Activated CD8-positive, alpha-beta T cell treated with anti-CD3 and anti-CD28 coated beads for 36 hours (primary cell): ENCODE measurements around the gene TMCO4. TPM values are rescaled to one million over a fixed set of nuclear protein-coding genes. Genes with fewer than 3 reads are reported as not detected.

Experiments
- ATAC-seq: fragments of 200-7000 bp; cut with Tn5 transposase; one replicate; pipeline ENCODE4 v1.10.0; 2021; ENCODE audit warnings: mild to moderate bottlenecking, moderate library complexity
- CTCF ChIA-PET: fragments of 350-600 bp; sonication (Branson Sonifier 250); formaldehyde crosslinking; loops from one replicate; lab custom pipeline; 2021; ENCODE audit warnings: antibody characterized with exemption; lab: Charles Lee
- POLR2A ChIA-PET: fragments of 350-600 bp; sonication (Branson Sonifier 250); formaldehyde crosslinking; loops from one replicate; lab custom pipeline; 2021; ENCODE audit warnings: antibody characterized with exemption; lab: Charles Lee
- DNase-seq: peaks from one replicate; pipeline ENCODE4 v3.0.0-alpha.2; 2020
- H3K27ac Mint-ChIP-seq: one replicate; pipeline ENCODE4 v1.8.0; 2021; ENCODE audit warnings: mild to moderate bottlenecking, mixed read lengths
- H3K27me3 Mint-ChIP-seq: one replicate; pipeline ENCODE4 v1.8.0; 2021; ENCODE audit warnings: mixed read lengths
- H3K36me3 Mint-ChIP-seq: one replicate; pipeline ENCODE4 v1.8.0; 2021; ENCODE audit warnings: low read depth, mixed read lengths
- H3K4me1 Mint-ChIP-seq: one replicate; pipeline ENCODE4 v1.8.0; 2021; ENCODE audit warnings: low read depth, mixed read lengths
- H3K4me3 Mint-ChIP-seq: one replicate; pipeline ENCODE4 v1.8.0; 2021; ENCODE audit warnings: mild to moderate bottlenecking, moderate library complexity, mixed read lengths
- H3K9me3 Mint-ChIP-seq: one replicate; pipeline ENCODE4 v1.8.0; 2021; ENCODE audit warnings: mixed read lengths
- CTCF ChIP-seq: fragments of 200-600 bp; IDR thresholded peaks from one replicate; pipeline ENCODE4 v1.8.0; 2022; ENCODE audit warnings: antibody characterized with exemption, mild to moderate bottlenecking
- intact Hi-C: fragments of 100-400 bp; cut with micrococcal nuclease; formaldehyde crosslinking; loops from one replicate; pipeline ENCODE4 v1.10.0; 2022
- total RNA-seq, 2 experiments: library from RNA; stranded (reverse); gene quantifications; one replicate each; pipeline ENCODE4 v1.2.3, GENCODE V29; 2021

Gene TMCO4
- total RNA-seq, 2 experiments from 2014 or later, result 10.8 to 13.2 TPM

GRCh38 chr1:19762175-19762779 is 37.4 kb downstream of the TMCO4 start:
- POLR2A ChIA-PET, result no interaction called here
- DNase-seq (peak; percentile 56), ATAC-seq (no peak)
- peak; percentile 87 for TF ChIP-seq CTCF
- Mint-ChIP-seq H3K9me3 (no peaks in the 10 kb centered on the region), H3K4me1 (peaks cover 9% of the 10 kb centered on the region), H3K36me3 (peaks cover 5% of the 10 kb centered on the region), H3K27ac (no peak overlapping the region), H3K27me3 (no peaks in the 10 kb centered on the region), H3K4me3 (no peak overlapping the region)
- intact Hi-C loops, result loop anchor here (5.0 kb wide), 1 partner anchor 45 kb away; no protein-coding TSS in a partner anchor
- CTCF ChIA-PET, result interaction anchor here (0.7 to 2.4 kb wide), 24 partner anchors 8 to 224 kb away, joined by 3 to 9 read pairs (median 4); no protein-coding TSS in a partner anchor

- DNase-seq (no peak), ATAC-seq (no peak)
- Mint-ChIP-seq H3K36me3 (peaks cover 5% of the 10 kb centered on the region), H3K4me3 (no peak overlapping the region), H3K27me3 (no peaks in the 10 kb centered on the region), H3K27ac (no peak overlapping the region), H3K4me1 (no peaks in the 10 kb centered on the region), H3K9me3 (no peaks in the 10 kb centered on the region)
- intact Hi-C loops, result loop anchor here (5.0 kb wide), 1 partner anchor 48 kb away; no protein-coding TSS in a partner anchor
- POLR2A ChIA-PET, result no interaction called here
- CTCF ChIA-PET, result interaction anchor here (0.9 kb wide), 1 partner anchor 17 kb away, joined by 3 read pairs; no protein-coding TSS in a partner anchor
- TF ChIP-seq CTCF, result no peak
Measured at GRCh38 chr1:19759740-19760089, 40.0 kb downstream of the TMCO4 start.

- Mint-ChIP-seq H3K27ac (no peak overlapping the region), H3K9me3 (no peaks in the 10 kb centered on the region), H3K27me3 (no peaks in the 10 kb centered on the region), H3K4me1 (no peaks in the 10 kb centered on the region), H3K36me3 (peaks cover 5% of the 10 kb centered on the region), H3K4me3 (no peak overlapping the region)
- DNase-seq (no peak), ATAC-seq (no peak)
- no peak for TF ChIP-seq CTCF
- ChIA-PET POLR2A (no interaction called here), CTCF (interaction anchor here (1.2 kb wide), 1 partner anchor 53 kb away, joined by 3 read pairs; no protein-coding TSS in a partner anchor)
- intact Hi-C loops, result no loop called here
Measured at GRCh38 chr1:19758227-19758830, 41.4 kb downstream of the TMCO4 start.

DNA sequence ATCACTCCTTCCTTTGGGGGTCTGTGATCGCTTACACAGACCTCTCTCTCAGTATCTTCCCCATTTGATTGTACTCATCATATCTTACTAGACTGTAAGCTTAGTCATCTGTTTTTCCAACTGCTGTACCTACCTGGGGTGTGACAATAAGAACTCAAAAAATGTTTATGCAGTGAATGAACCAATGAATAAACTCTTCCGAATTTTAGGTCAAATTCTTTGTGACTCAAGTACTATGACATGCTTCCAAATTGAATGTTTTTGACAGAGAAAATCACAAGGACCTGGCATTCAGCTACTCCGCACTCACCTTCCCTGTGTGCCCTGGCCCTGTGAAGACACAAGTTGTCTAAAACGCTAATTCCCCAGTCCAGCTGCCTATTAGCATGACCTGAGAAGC is 42.1 kb downstream of the TMCO4 start:
- H3K27ac Mint-ChIP-seq, result no peak overlapping the region
- no peak for ATAC-seq
- intact Hi-C loops, result no loop called here
- no peak for DNase-seq
- POLR2A ChIA-PET, result no interaction called here
- H3K4me3 Mint-ChIP-seq, result no peak overlapping the region
- no peaks in the 10 kb centered on the region for H3K9me3 Mint-ChIP-seq
- CTCF ChIA-PET, result interaction anchor here (1.2 kb wide), 1 partner anchor 54 kb away, joined by 3 read pairs; no protein-coding TSS in a partner anchor
- no peaks in the 10 kb centered on the region for H3K4me1 Mint-ChIP-seq
- peaks cover 5% of the 10 kb centered on the region for H3K36me3 Mint-ChIP-seq
- no peak for TF ChIP-seq CTCF
- no peaks in the 10 kb centered on the region for H3K27me3 Mint-ChIP-seq

GRCh38 chr1:19756480-19756879 is 43.2 kb downstream of the TMCO4 start:
- TF ChIP-seq CTCF, result no peak
- Mint-ChIP-seq H3K9me3 (no peaks in the 10 kb centered on the region), H3K27ac (no peak overlapping the region), H3K27me3 (no peaks in the 10 kb centered on the region), H3K36me3 (peaks cover 7% of the 10 kb centered on the region), H3K4me1 (no peaks in the 10 kb centered on the region), H3K4me3 (no peak overlapping the region)
- no peak for DNase-seq
- intact Hi-C loops, result no loop called here
- POLR2A ChIA-PET, result no interaction called here
- CTCF ChIA-PET, result no interaction called here
- ATAC-seq, result no peak
